ENCODE measurements around the gene VMP1. TPM values are rescaled to one million over a fixed set of nuclear protein-coding genes. Genes with fewer than 3 reads are reported as not detected.

The VMP1 gene
- total RNA-seq, 4 donors from 2014 or later = 35.3 to 69.7 (median 61.1) TPM

DNA sequence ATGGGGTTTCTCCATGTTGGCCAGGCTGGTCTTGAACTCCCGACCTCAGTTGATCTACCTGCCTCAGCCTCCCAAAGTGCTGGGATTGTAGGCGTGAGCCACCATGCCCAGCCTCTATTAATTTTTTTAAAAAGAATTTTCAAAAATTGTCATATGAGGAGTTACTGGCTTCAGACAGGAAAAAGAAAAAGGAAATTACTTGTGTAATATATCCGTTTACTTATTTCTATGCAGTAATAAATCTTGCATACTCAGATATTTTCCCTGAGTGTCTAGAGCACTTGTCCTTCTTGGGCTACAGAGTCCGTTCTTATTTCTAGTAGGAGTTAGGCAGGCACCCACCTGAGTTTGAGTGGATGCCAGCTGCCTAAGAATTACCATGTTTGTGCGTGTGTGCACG lies 85.8 kb downstream of the VMP1 start:
- no peak for DNase-seq (ENCODE audit: low spot score in 2 of 2)
- 80% methylated on average over 6 of the region's 6 CpGs; no CpG with 5 or more reads in 1 of the 2 donors for WGBS, 2 donors
- no peak overlapping the region for H3K4me3 ChIP-seq (ENCODE audit: low read depth, poor library complexity, severe bottlenecking)
- intact Hi-C loops (cut with DNase I; ENCODE audit: low total_unique reads) = no loop called here
- TF ChIP-seq CTCF (IDR thresholded peaks at IDR 0.05) (no peak), POLR2A (IDR thresholded peaks at IDR 0.05) (no peak)

DNA sequence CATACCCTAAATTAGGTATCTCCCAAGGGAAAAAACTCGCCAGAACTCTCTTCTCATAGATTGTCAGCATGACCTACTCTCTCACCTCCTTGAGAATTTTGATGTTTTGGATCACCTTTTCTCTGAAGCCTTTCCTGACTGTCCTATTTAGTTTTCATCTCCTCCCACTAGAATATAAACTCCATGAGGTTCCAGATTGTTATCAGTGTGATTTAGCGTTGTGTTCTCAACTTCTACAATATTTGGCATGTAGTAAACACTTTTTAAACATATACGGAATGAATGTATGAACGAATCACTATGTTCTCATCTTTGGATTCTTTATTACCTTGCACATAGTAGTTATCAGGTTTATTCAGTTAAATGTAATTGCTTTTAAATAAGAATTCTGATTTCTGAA lies 88.7 kb downstream of the VMP1 start:
- WGBS, 2 donors = 84 to 90% methylated on average over 4 of the region's 4 CpGs
- TF ChIP-seq POLR2A (IDR thresholded peaks at IDR 0.05) = no peak
- no peak for TF ChIP-seq CTCF (IDR thresholded peaks at IDR 0.05)
- intact Hi-C loops (cut with DNase I; ENCODE audit: low total_unique reads) = no loop called here
- no peak for DNase-seq (ENCODE audit: low spot score in 2 of 2)
- H3K4me3 ChIP-seq (ENCODE audit: low read depth, poor library complexity, severe bottlenecking) = no peak overlapping the region

- intact Hi-C loops (cut with DNase I; ENCODE audit: low total_unique reads) = no loop called here
- H3K4me3 ChIP-seq (ENCODE audit: low read depth, poor library complexity, severe bottlenecking) = no peak overlapping the region
- TF ChIP-seq POLR2A (IDR thresholded peaks at IDR 0.05) (no peak), CTCF (IDR thresholded peaks at IDR 0.05) (no peak)
- DNase-seq (ENCODE audit: low spot score in 2 of 2) = no peak
- WGBS, 2 donors = 95% methylated on average over 2 of the region's 2 CpGs
Observed at GRCh38 chr17:59796785-59797205, 89.3 kb downstream of the VMP1 start.

DNA sequence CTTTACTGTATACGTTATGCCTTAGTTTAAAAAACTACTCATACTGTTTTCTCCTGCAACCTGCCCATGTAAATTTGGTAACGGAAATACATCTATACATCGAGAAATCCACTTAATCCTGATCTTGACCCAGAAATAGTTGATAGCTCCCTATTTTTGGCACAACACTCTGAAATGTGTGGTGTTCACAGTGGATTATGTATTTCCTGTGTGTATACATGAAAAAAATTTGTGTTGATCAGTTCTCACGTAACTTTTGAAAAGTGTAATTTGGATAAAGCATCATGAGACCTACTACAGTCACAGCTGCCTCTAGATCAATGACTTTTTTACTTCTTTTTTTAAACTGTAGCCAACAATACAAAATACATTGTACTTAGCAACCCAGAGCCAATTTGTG lies 90.7 kb downstream of the VMP1 start:
- WGBS, 2 donors = 68 to 96% methylated on average over 4 of the region's 4 CpGs
- no peak for DNase-seq (ENCODE audit: low spot score in 2 of 2)
- intact Hi-C loops (cut with DNase I; ENCODE audit: low total_unique reads) = no loop called here
- TF ChIP-seq CTCF (IDR thresholded peaks at IDR 0.05) = no peak
- TF ChIP-seq POLR2A (IDR thresholded peaks at IDR 0.05) = no peak
- no peak overlapping the region for H3K4me3 ChIP-seq (ENCODE audit: low read depth, poor library complexity, severe bottlenecking)

- intact Hi-C loops (cut with DNase I; ENCODE audit: low total_unique reads) = no loop called here
- DNase-seq (ENCODE audit: low spot score in 2 of 2) = no peak
- 94 to 98% methylated on average over 6 of the region's 6 CpGs for WGBS, 2 donors
- TF ChIP-seq CTCF (IDR thresholded peaks at IDR 0.05) = no peak
- no peak for TF ChIP-seq POLR2A (IDR thresholded peaks at IDR 0.05)
- no peak overlapping the region for H3K4me3 ChIP-seq (ENCODE audit: low read depth, poor library complexity, severe bottlenecking)
Observed at GRCh38 chr17:59800530-59800942, 93.1 kb downstream of the VMP1 start.

GRCh38 chr17:59802160-59802559 lies 94.7 kb downstream of the VMP1 start:
- no peak overlapping the region for H3K4me3 ChIP-seq (ENCODE audit: low read depth, poor library complexity, severe bottlenecking)
- no peak for DNase-seq (ENCODE audit: low spot score in 2 of 2)
- no peak for TF ChIP-seq CTCF (IDR thresholded peaks at IDR 0.05)
- TF ChIP-seq POLR2A (IDR thresholded peaks at IDR 0.05) = no peak
- 96 to 98% methylated on average over 5 of the region's 5 CpGs for WGBS, 2 donors
- intact Hi-C loops (cut with DNase I; ENCODE audit: low total_unique reads) = no loop called here
